ENCODE data around the gene SYNDIG1.

Gene SYNDIG1

DNA sequence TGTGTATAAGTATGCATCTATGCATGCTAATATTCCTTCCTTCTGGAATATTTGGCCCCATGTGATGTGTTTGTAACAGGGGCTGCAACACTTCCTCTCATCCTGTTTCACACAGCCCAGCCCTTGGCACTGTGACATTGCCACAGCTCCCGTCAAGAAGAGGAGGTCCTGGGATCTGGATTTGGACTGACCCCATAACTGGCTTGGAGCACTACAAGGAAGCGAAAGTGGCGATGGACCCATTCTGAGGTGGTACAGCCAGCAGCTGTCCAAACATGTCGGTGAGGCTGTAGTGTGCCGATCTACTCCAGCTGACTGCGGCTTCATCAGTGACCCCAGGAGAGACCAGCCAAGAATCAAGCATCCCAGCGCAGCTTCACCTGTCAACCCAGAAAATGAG is 18.2 kb downstream of the SYNDIG1 start:
- FAIRE-seq, result no peak
- DNase-seq (ENCODE audit: insufficient read length, low spot score), result no peak
- TF ChIP-seq CTCF (IDR thresholded peaks at IDR 0.05; ENCODE audit: insufficient read depth, missing control alignments), result no peak

- TF ChIP-seq CTCF (IDR thresholded peaks at IDR 0.05; ENCODE audit: insufficient read depth, missing control alignments), result no peak
- DNase-seq (ENCODE audit: insufficient read length, low spot score), result no peak
- no peak for FAIRE-seq
Measured at GRCh38 chr20:24488064-24488799, 18.8 kb downstream of the SYNDIG1 start.

DNA sequence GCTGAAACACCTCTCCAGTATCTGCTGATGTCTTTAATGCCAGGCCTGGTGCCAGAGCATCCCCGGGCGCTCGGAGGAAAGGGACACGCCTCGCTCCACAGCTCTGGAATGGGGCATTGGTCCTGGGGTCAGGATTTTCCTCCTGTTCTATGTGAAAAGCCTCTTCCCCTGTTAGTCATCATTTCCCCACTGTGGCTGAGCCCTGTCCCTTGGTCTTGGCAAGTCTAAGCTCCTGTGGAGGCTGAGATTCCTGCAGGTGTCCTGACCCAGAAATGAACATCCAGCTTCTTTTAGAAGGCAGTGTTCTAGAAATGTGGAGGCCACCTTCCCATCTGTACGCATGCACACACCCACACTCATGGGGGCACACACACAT is 19.4 kb downstream of the SYNDIG1 start:
- no peak for TF ChIP-seq CTCF (IDR thresholded peaks at IDR 0.05; ENCODE audit: insufficient read depth, missing control alignments)
- FAIRE-seq, result no peak

DNA sequence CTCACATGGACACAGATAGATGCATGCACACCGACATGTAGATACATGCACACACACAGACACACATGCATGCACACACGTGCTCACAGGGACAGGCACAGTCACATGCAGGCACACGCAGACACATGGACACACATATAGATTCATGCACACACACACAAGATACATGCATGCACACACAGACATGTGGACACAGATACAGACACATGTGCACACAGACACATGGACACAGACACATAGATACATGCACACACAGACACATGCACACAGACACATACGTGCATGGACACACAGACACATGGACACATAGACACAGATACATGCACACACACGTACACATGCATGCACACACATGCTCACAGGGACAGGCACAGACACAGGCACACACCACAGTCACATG is 19.8 kb downstream of the SYNDIG1 start:
- FAIRE-seq, result no peak
- no peak for TF ChIP-seq CTCF (IDR thresholded peaks at IDR 0.05; ENCODE audit: insufficient read depth, missing control alignments)
- DNase-seq (ENCODE audit: insufficient read length, low spot score), result no peak

More for the DNA sequence above, 19.4 kb downstream of the SYNDIG1 start:
- DNase-seq (ENCODE audit: insufficient read length, low spot score), result no peak

- FAIRE-seq (no peak), DNase-seq (ENCODE audit: insufficient read length, low spot score) (no peak)
- TF ChIP-seq CTCF (IDR thresholded peaks at IDR 0.05; ENCODE audit: insufficient read depth, missing control alignments), result no peak
Measured at GRCh38 chr20:24489631-24490260, 20.3 kb downstream of the SYNDIG1 start.

- FAIRE-seq, result no peak
- DNase-seq (ENCODE audit: insufficient read length, low spot score), result no peak
- TF ChIP-seq CTCF (IDR thresholded peaks at IDR 0.05; ENCODE audit: insufficient read depth, missing control alignments), result no peak
Measured at GRCh38 chr20:24490598-24490997, 21.2 kb downstream of the SYNDIG1 start.

Measured in D721Med (cell line).